ENCODE measurements around the gene DAAM1.

The DAAM1 gene

GRCh38 chr14:59338761-59339160 lies 150.3 kb downstream of the DAAM1 start:
- DNase-seq: peak in 1 of 58 donors; percentile 6

- DNase-seq: no peak
Measured at GRCh38 chr14:59339524-59340330, 151.3 kb downstream of the DAAM1 start.

GRCh38 chr14:59341858-59342477 lies 153.5 kb downstream of the DAAM1 start:
- no peak for DNase-seq

- peak in 1 of 58 donors; percentile 8 for DNase-seq
Measured at GRCh38 chr14:59342516-59343484, 154.3 kb downstream of the DAAM1 start.

GRCh38 chr14:59343585-59343984 lies 155.1 kb downstream of the DAAM1 start:
- peak in 1 of 58 donors; percentile 8 for DNase-seq

- DNase-seq: no peak
Measured at GRCh38 chr14:59344016-59344415, 155.5 kb downstream of the DAAM1 start.

- no peak for DNase-seq
Measured at GRCh38 chr14:59344691-59345455, 156.4 kb downstream of the DAAM1 start.

GRCh38 chr14:59346329-59346728 lies 157.9 kb downstream of the DAAM1 start:
- DNase-seq: no peak

GRCh38 chr14:59346796-59347510 lies 158.5 kb downstream of the DAAM1 start:
- DNase-seq: no peak

- DNase-seq: no peak
Measured at GRCh38 chr14:59347511-59347900, 159.0 kb downstream of the DAAM1 start.

GRCh38 chr14:59347915-59348314 lies 159.4 kb downstream of the DAAM1 start:
- no peak for DNase-seq

- no peak for DNase-seq
Measured at GRCh38 chr14:59349258-59349701, 160.8 kb downstream of the DAAM1 start.

GRCh38 chr14:59352961-59353360 lies 164.5 kb downstream of the DAAM1 start:
- DNase-seq: no peak

- peak in 1 of 58 donors; percentile 22 for DNase-seq
Measured at GRCh38 chr14:59354666-59355065, 166.2 kb downstream of the DAAM1 start.

- no peak for DNase-seq
Measured at GRCh38 chr14:59355091-59355490, 166.6 kb downstream of the DAAM1 start.

- DNase-seq: no peak
Measured at GRCh38 chr14:59356312-59356711, 167.8 kb downstream of the DAAM1 start.

GRCh38 chr14:59356767-59357166 lies 168.3 kb downstream of the DAAM1 start:
- no peak for DNase-seq

- DNase-seq: no peak
Measured at GRCh38 chr14:59358102-59358501, 169.6 kb downstream of the DAAM1 start.

- DNase-seq: no peak
Measured at GRCh38 chr14:59358784-59359183, 170.3 kb downstream of the DAAM1 start.
